HS-5 (cell line): ENCODE measurements around the gene UVRAG.

ENCODE experiments used
- DNase-seq: peaks from one replicate; pipeline ENCODE4 v3.0.0-alpha.2; 2012; ENCODE audit warnings: low read depth

The UVRAG gene

DNA sequence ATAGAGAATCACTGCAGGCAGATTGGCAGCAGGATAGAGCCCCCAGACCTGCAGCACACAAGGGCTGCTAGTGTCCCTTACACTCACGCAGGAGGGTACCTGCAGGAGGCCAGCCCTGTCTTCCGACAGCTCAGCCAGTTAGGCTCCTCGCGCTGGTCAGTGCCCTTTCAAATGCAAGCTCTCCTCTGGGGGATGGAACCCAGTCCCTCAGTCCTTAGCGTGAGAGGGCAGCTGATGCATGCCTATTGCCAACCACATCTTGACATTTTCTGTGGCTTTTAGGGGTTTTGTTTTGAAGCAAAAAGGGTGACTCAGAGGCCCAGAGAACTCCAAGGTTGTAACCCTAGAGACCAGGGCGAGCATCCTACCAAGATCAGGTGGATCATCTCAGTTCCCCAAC is 351.3 kb downstream of the UVRAG start:
- no peak for DNase-seq

DNA sequence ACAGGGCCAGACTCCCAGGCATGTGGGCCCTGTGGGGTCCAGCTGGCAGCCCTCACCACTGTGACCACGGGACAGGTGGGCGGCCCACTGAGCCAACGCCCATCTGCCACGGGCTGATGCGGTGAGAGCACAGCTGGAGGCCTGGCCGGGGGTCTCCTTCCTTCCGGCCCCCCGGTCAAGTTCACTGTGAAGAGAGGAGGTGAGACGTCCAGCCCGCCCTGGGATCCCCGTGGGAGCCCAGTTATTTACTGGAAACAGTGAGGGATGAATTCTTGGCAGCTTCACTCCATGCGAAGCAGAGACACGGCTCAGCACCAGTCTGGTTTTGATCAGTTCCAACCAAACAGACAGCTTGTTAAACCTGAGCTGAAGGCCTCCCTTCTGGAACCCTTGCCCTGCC is 352.6 kb downstream of the UVRAG start:
- no peak for DNase-seq

DNA sequence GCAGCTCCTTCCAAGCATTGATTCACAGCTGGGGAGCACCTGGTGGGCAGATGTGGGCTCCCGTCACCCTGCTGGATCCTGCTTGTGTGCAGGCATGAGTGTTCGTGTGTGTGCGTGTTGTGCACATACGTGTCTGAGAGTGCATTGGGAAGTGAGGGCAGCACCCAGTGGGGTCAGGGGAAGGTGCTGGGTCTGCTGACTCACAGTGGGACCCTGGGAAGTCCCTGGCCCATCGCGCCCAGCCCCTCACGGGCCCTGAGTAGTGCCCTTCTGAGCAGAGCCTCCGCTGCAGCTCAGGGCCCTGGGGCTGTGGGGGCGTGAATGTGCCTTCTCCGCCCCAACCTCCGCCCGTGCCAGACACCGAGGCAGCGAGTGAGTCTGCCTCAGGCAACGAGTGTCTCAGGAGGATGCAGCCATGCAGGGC is 354.5 kb downstream of the UVRAG start:
- no peak for DNase-seq

DNA sequence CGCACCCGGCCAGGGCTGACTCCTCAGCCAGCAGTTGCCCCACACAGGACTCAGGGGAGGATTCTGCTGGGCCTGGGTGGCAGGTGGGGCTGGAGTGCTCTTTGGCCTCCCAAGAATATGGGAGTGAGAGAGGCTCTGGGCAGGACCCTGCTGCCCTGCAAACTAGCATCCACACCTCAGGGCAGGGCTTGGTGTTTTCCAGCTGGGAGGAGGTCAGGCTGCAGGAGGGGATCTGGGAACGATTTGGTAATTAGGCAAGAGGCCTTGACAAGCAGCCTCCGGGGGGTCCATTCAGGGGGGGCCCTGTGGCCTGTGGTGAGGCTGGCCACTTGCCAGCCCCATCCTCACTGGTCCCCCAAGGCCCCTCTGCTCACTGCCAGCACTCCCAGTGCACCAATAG is 355.5 kb downstream of the UVRAG start:
- no peak for DNase-seq

DNA sequence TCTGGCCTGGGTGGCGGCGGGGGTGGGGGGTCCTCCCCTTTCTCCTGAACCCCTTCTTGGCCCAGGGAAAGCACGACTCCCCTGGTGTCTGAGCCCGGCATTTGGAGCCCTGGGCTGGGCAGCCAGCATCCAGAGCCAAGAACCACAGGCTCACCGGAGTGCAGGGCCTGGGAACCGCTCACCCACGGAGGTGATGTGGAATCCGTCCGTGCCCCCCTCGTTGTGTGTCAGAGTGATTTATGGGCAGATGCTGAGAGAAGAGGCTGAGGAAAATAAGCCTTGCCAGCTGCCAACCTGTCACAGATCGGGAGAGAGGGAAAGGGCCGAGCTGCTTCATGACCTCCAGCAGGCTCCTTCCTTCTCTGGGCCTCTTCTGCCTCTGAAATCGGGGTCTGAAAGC is 357.6 kb downstream of the UVRAG start:
- DNase-seq, result no peak

DNA sequence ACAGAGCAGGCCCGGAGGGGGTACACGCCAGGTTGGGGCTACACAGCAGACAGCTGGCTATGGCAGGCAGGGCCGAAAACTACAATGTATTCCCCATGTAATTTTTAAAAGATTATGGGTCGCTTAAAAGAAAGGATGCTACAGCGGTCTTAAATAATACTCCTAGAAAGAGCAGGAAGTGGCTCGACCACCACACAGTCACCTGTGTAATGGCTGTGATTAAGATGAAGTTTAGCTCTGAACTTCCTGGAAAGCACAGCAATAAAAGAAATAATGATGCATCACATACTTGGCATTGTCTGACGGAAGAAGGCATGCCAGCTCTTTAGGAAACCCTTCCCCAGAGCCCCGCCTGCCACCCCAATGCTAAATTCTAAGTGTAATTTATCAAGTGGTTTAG is 358.7 kb downstream of the UVRAG start:
- no peak for DNase-seq

DNA sequence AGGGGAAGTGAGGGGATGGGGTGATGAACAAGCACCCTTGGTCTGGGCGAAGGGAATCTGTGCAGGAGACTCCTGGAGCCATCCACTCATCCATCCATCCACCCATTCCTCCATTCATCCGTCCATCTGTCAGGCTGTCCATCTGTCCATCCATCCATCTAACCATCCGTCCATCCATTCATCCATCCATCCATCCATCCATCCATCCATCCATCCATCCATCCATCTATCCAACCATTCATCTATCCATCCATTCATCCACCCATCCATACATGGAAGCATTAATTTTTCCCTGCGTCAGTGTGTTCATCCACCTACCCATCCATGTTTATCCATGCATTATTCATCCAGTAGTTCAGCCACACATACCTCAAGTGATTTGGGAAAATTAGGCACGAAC is 359.3 kb downstream of the UVRAG start:
- DNase-seq, result no peak

DNA sequence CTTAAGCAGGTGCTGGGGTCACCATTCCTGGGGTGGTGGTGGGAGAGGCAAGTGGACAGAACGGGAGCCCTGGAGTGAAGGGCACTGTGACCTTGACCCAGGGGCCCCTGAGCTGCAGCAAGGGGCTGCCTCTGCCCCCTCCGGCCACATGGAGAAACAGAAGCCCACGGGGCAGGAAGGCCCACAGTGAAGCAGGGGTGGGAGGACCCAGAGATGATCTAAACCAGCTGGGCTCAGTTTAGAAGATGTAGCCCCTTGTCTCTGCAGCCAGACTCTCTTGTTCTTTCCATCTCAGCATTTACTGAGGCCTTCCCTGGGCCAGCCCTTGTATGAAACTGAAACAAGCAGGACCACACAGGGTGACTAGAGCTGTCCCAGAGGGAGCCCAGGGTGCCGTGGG is 360.8 kb downstream of the UVRAG start:
- DNase-seq, result no peak

DNA sequence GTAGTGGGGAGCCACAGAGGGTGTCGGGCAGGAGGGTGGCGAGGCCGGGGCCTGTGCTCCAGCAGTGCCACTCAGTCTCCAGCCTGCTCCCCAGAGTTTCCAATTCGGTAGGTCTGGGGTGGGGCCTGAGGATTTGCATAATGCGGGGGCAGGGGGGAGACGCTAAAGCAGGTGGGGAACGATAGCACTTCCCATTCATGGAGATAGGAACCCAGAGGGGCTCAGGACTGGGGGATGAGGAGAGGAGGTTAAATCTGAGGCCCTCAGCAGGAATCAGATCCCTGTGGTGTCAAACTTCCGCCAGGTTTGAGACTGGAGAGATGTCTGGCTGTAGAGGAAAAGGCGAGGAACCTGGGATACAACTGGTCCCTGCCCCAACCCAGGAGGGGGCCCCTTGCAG is 361.5 kb downstream of the UVRAG start:
- no peak for DNase-seq

DNA sequence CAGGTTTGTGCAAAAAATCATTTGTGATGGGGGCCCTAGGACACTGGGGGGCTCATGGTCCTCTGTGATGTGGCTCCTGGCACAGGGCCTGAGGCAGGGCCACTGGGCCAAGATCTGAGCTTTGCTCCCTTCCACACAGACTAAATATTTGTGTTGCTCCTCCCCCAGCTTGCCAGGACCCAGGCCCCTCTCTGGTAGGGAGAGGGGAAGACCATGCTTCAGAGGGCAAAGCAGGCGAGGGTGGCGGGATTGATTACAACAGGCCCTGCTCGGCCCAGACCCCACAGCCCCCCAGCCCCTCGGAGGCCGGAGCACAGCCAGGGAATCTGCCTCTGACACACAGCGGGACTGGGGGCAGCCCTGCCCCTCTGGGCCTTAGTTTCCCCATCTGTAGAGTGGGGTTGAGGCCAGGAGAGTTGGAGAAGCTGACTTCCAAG is 362.3 kb downstream of the UVRAG start:
- no peak for DNase-seq

DNA sequence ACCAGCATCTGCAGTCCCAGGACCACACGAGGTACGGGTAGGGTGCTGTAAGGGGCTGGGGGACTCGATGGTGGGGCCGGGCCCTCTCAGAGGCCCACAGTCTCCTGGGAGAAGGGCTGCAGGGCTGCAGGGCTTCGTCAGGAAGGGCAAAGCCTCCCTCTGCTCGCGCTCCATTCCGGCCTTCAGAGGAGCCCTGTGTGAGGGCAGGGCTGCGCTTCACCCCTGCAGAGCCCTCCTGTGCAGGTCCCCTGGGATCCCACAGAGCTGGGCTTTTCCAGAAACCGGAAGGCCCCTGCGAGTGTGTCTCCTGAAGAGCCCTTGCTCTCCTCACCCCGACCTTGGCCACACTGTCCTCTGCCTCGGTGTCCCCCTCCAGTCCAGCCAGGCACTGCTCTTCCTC is 364.1 kb downstream of the UVRAG start:
- DNase-seq, result no peak

DNA sequence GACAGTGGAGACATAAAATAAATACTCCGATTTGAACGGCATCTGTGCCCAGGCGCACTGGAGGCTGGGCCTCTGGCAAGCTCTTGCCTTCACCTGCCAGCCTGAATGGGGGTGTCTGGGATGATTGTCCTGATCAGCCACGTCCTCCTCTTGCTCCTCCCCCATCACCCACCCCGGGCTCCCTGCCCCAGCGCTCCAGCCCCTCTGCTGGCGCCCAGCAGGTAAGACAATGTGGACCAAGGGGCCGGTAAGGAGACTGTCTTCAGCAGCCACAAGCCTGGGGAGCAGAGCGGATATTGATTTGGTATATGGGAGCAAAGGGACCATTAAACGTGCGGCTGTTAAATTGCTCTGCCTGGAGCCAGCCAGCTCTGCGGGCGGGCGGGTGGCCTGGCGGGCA is 366.4 kb downstream of the UVRAG start:
- no peak for DNase-seq

DNA sequence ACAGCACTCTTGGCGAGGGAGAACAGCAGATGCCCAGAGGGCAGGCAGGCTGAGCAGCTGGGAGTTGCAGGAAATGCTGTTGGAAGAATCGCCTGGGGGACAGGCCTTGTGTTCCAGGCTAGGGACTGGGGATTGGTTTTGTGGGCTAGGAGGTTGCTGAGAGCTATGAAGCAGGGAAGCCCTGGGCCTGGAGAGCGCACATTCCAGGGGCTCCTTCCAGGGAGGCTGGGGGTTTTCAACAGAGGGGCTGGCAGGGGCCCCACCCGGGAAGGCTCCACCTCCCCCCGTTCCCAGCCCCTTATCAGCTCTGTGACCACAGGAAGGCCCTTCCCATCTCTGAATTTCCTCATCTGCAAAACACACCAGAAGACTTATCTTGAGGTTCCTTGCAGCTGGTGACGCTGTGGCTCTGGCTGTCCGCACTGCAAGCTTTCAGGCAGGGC is 369.6 kb downstream of the UVRAG start:
- DNase-seq, result no peak

DNA sequence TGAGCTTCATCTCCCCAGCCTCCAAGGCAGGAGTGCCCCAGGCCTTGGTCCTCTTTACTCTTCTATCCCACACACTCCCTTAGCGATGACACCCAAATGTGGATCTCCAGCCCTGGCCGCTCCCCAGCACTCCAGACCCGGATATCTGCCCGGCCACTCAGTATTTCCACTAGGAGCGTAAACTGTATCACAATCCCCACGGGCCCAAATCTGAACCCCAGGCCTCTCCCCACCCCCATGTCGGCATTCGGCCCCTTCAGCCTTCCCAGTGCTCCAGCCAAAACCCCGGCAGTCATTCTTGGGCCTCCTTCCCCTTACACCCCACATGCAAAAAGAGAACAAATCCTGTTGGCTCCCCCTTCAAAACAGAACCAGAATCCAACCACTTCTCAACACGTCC is 370.5 kb downstream of the UVRAG start:
- DNase-seq, result no peak

DNA sequence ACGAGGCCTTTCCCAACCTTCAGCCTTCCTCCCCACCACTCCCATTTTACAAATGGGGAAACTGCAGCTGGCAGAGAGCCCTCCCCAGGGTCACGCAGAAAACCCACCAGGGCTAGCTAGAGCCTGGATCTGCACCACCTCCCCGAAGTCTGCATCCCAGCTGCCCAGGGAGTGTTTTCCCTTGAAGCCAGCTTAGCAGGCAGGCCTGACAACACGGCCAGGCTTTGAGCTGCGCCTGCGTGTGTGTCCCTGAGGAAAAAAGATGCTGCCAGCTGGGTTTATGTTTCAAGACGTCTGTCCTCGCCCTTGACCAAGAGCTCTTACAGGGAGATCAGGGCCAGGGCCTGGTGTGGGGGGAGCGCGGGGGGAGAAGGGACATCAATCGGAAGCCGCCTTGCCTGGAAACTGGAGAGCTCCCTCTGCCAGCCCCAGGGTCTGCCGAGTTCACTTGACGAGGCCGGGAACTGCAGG is 371.0 kb downstream of the UVRAG start:
- no peak for DNase-seq

DNA sequence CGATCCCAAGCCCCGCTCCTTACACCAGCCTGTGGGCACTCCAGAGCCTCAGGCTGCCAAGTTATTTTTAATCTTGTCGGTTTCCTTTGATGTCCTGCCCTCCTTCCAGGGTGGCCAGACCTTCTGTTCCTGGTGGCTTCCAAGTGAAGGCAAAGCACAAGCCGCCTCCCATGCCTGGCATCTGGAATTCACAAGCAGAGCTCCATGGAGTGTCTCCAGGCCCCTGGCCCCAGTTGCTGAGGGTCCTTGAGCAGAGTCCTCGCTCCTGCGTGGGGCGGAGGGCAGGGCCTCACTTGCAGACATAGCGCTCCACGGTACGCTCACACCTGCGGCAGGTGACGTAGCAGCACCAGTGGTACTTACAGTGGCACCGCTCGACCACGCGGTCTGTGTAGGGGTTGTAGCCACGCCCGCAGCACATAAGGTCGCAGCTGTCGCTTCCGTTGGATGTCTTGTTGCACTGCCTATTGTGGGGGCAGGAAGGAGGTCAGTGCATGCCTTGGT is 371.8 kb downstream of the UVRAG start:
- no peak for DNase-seq

DNA sequence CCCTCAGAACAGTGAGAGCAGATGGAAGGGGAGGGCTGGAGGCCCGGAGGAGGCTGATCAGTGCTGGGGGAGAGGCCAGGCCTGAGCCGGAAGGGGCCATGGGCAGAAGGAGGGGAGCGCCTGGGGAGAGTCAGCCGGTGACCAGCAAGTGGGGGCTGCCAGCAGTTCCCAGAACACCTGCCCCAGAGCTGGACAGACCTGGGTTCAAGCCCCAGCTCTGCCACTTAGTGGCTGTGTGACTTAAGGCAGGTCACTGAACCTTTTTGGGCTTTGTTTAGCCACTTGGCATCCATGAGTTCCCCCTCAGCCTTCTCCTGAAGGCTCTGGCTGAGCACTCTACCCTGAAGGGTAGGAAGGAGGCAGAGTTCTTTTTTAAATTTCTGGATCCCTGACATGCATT is 373.9 kb downstream of the UVRAG start:
- DNase-seq, result no peak

DNA sequence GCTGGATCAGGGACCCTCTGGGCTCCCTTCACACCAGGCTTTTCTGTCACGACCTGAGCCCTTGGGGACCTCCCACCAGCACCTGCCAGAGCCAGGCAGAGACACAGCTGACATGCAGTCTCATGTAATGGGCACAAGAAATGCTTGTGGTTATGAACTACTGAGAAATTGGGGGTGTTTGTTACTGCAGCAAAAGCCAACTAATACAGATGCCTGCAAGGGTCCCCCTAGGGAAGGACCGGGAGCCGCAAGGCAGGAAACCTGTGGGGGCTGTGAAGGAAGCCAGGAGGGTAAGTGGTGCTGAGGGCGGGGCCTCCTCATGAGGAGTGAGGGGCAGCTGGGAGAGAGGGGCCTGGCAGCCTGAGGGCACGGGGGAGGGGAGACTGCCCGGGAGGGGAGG is 374.7 kb downstream of the UVRAG start:
- DNase-seq, result no peak

DNA sequence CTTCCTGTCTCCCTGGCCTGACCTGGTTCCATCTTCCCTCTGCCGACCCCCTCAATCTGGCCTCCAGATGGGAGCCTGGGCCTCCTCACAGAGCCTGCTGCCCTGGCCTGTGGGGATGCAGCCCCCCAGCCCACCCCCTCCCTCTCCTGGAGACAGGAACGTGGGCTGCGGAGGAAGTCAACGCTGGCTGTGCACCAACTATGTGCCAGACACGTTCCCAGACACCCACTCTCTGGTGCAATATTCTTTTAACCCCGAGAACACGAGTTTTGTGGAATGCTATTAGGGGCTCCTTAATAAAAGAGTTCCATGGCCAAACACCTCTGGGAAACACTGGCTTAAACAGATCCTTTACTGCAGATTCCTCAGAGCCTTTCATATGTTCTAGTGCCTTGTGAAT is 375.4 kb downstream of the UVRAG start:
- DNase-seq, result no peak
